GM12878 (cell line): ENCODE results near the gene VAT1. TPM values are rescaled to one million over a fixed set of nuclear protein-coding genes. Genes with fewer than 3 reads are reported as not detected.

ENCODE experiments used
- ATAC-seq: fragments of 200-7000 bp; cut with Tn5 transposase; 3 replicates; pipeline ENCODE4 v1.9.1; 2020; ENCODE audit warnings: mild to moderate bottlenecking, moderate library complexity
- Bru-seq: library from RNA; stranded (reverse); fragments of 400-500 nt; gene quantifications from one replicate; lab custom pipeline; 2021; lab: Mats Ljungman, UMichigan
- BruChase-seq, 2 experiments: library from RNA; stranded (reverse); fragments of 400-500 nt; gene quantifications; one replicate each; lab custom pipeline; 2021; lab: Mats Ljungman, UMichigan
- BruUV-seq: library from RNA; stranded (reverse); fragments of 400-500 nt; replicated peaks from 2 replicates; lab custom pipeline; 2021; lab: Mats Ljungman, UMichigan
- CTCF ChIA-PET: fragments of 300-600 bp; sonication (Branson Sonifier 250); formaldehyde crosslinking; extraction: SDS; loops from one replicate; lab custom pipeline; 2021; ENCODE audit warnings: inconsistent platforms; lab: Yijun Ruan, JAX
- POLR2A ChIA-PET: fragments of 350-600 bp; formaldehyde crosslinking; extraction: SDS; loops from one replicate; lab custom pipeline; 2021; ENCODE audit warnings: inconsistent platforms; lab: Charles Lee
- RAD21 ChIA-PET: fragments of 300-600 bp; sonication (Branson Sonifier 250); formaldehyde crosslinking; loops from one replicate; lab custom pipeline; 2023; ENCODE audit warnings: antibody characterized with exemption; ENCODE audit not compliant: unreplicated experiment; lab: Charles Lee
- SMC1A ChIA-PET: fragments of 300-600 bp; sonication (Branson Sonifier 250); formaldehyde crosslinking; loops from one replicate; lab custom pipeline; 2023; ENCODE audit not compliant: unreplicated experiment, uncharacterized antibody; lab: Charles Lee
- DNase-seq: peaks from one replicate; pipeline ENCODE4 v3.0.0-alpha.2; 2011; ENCODE audit warnings: low read depth, low spot score
- FAIRE-seq: peaks from 3 replicates; lab custom pipeline; 2011; peaks lifted over from hg19 to GRCh38; lab: Jason Lieb, UNC
- H2AFZ ChIP-seq: 2 replicates; pipeline ENCODE4 v1.6.0; 2011; ENCODE audit warnings: low read depth, low read length, control low read depth; ENCODE audit not compliant: control insufficient read depth
- H3K27ac ChIP-seq: 2 replicates; pipeline ENCODE4 v1.5.1; 2011; ENCODE audit warnings: control low read depth; ENCODE audit not compliant: control insufficient read depth, insufficient read depth
- H3K27me3 ChIP-seq, 2 experiments: replicated peaks in 1 of 2; 2 replicates each; pipeline versions ENCODE4 v1.6.0 to v1.6.1; 2011; ENCODE audit warnings: low read length in 1 of 2; ENCODE audit not compliant: control insufficient read depth in 2 of 2, insufficient read depth in 2 of 2
- H3K36me3 ChIP-seq, 2 experiments: 2 replicates each; pipeline ENCODE4 v1.5.1; 2011; ENCODE audit warnings: low read length in 1 of 2; ENCODE audit not compliant: control insufficient read depth in 2 of 2, insufficient read depth in 2 of 2
- H3K4me1 ChIP-seq: 2 replicates; pipeline ENCODE4 v1.6.1; 2011; ENCODE audit warnings: mild to moderate bottlenecking, low read length, moderate library complexity, mixed read lengths; ENCODE audit not compliant: control insufficient read depth, insufficient read depth
- H3K4me2 ChIP-seq: 2 replicates; pipeline ENCODE4 v1.6.0; 2011; ENCODE audit warnings: control low read depth; ENCODE audit not compliant: control insufficient read depth, insufficient read depth
- H3K4me3 ChIP-seq: fragments of 200-600 bp; sonication (generic); 2 replicates; pipeline ENCODE4 v1.5.1; 2016
- H3K79me2 ChIP-seq: 2 replicates; pipeline ENCODE4 v1.6.0; 2011; ENCODE audit warnings: low read length; ENCODE audit not compliant: control insufficient read depth, insufficient read depth
- H3K9ac ChIP-seq: 2 replicates; pipeline ENCODE4 v1.8.0; 2011; ENCODE audit warnings: low read length, control low read depth, mixed read lengths; ENCODE audit not compliant: control insufficient read depth, insufficient read depth
- H3K9me3 ChIP-seq: replicated peaks from 3 replicates; pipeline ENCODE4 v1.5.1; 2011; ENCODE audit warnings: mild to moderate bottlenecking, low read length; ENCODE audit not compliant: control insufficient read depth, insufficient read depth
- H4K20me1 ChIP-seq: 2 replicates; pipeline ENCODE4 v1.6.0; 2011; ENCODE audit not compliant: control insufficient read depth, insufficient read depth
- CREM ChIP-seq: IDR thresholded peaks from 2 replicates; pipeline ENCODE4 v1.6.1; 2014; ENCODE audit warnings: antibody characterized with exemption, low read depth
- DPF2 ChIP-seq: fragments of 450-650 bp; IDR thresholded peaks from 2 replicates; pipeline ENCODE4 v1.6.1; 2017; ENCODE audit warnings: mild to moderate bottlenecking
- IKZF1 ChIP-seq: fragments of 450-650 bp; conservative IDR thresholded peaks from 2 replicates; pipeline ENCODE4 v1.6.1; 2017; ENCODE audit warnings: antibody characterized with exemption, mild to moderate bottlenecking
- RCOR1 ChIP-seq: conservative IDR thresholded peaks from 2 replicates; pipeline ENCODE4 v1.6.1; 2012; ENCODE audit warnings: low read depth, low read length, improper control_type of control experiment
- WGBS: methylation state at CpG from one replicate; pipeline ENCODE4 v1.1.6; 2016; ENCODE audit warnings: low lambda C conversion rate; ENCODE audit not compliant: insufficient replicate concordance, insufficient coverage; ENCODE audit errors: missing lambda C conversion rate; 5-methylcytosine and 5-hydroxymethylcytosine counted together
- in situ Hi-C: fragments of 300-500 bp; cut with MboI; formaldehyde crosslinking; loops from 9 replicates; pipeline ENCODE4 v1.14.3; 2018; ENCODE audit warnings: mixed read lengths
- intact Hi-C: fragments of 100-400 bp; cut with micrococcal nuclease; formaldehyde crosslinking; loops from one replicate; pipeline ENCODE4 v1.14.2; 2022; ENCODE audit not compliant: unreplicated experiment
- long read RNA-seq, 2 experiments: library from polyadenylated mRNA; unstranded; transcript quantifications; one replicate each; pipeline ENCODE4 v2.0.0, GENCODE V29; 2019 to 2020
- polyA minus RNA-seq, 3 experiments: library from RNA; depleted of rRNA, polyadenylated mRNA; stranded (reverse); fragments of >200 nt; gene quantifications; 2 replicates each; pipeline ENCODE4 v1.2.3, GENCODE V29; 2011
- polyA plus RNA-seq, 11 experiments: library from polyadenylated mRNA; depleted of rRNA in 4 of 11; unstranded in 6 of 11; stranded (reverse) in 5 of 11; fragments of >200 nt; fragmentation: Nextera tagmentation in 4 of 11; fragmentation: Illumina TruSeq in 1 of 11; extraction: Ambion mirVana in 4 of 11; extraction: Trizol in 1 of 11; gene quantifications; 1 replicate in 1 of 11; 2 replicates in 10 of 11; pipeline versions ENCODE4 v1.2.1 to v1.2.3, GENCODE V29; 2011 to 2016; ENCODE audit warnings: inconsistent platforms in 2 of 11, missing spikeins in 2 of 11, low read depth in 1 of 11
- total RNA-seq, 4 experiments: library from RNA; depleted of rRNA in 3 of 4; stranded (reverse); fragments of >200 nt in 3 of 4; fragmentation: Illumina TruSeq in 1 of 4; extraction: Trizol in 1 of 4; gene quantifications; 2 replicates each; pipeline versions ENCODE4 v1.2.1 to v1.2.3, GENCODE V29; 2013 to 2021
- TF ChIP-seq, protein P1 (sequence below): fragments of 450-650 bp; formaldehyde crosslinking; IDR thresholded peaks from 2 replicates; pipeline ENCODE4 v1.4.0; 2020; ENCODE audit warnings: mild to moderate bottlenecking, moderate library complexity
- TF ChIP-seq, protein P2 (sequence below), 3 experiments: IDR thresholded peaks in 2 of 3; conservative IDR thresholded peaks in 1 of 3; 2 replicates each; pipeline ENCODE4 v1.5.1; 2011; ENCODE audit warnings: low read depth in 3 of 3, low read length in 3 of 3, mild to moderate bottlenecking in 3 of 3, control low read depth in 2 of 3, moderate library complexity in 2 of 3, inconsistent platforms in 1 of 3, mixed read lengths in 1 of 3; ENCODE audit not compliant: control insufficient read depth in 2 of 3, insufficient read depth in 1 of 3; ENCODE audit errors: extremely low read depth in 1 of 3
- TF ChIP-seq, protein P3 (sequence below): fragments of 450-650 bp; IDR thresholded peaks from 2 replicates; pipeline ENCODE4 v1.6.1; 2017; ENCODE audit warnings: mild to moderate bottlenecking, moderate library complexity

VAT1 gene
- total RNA-seq (2013; cell fraction: nucleolus; rRNA removed): 11.7 and 11.8 TPM in 2 replicates
- total RNA-seq (2014; rRNA removed): 6.5 and 8.6 TPM in 2 replicates
- 4.8 and 5.0 TPM in 2 replicates for total RNA-seq (2014; rRNA removed; fragmentation: Illumina TruSeq; extraction: Trizol)
- 15.7 and 19.8 TPM in 2 replicates for total RNA-seq (2021)
- 8.9 TPM for polyA plus RNA-seq (2011; ENCODE audit: low read depth)
- polyA plus RNA-seq (2011; rRNA removed): 7.6 and 17.4 TPM in 2 replicates
- polyA plus RNA-seq (2011; cell fraction: cytosol; rRNA removed): 16.5 and 17.3 TPM in 2 replicates
- polyA plus RNA-seq (2011; cell fraction: nucleus; rRNA removed): 11.5 and 11.7 TPM in 2 replicates
- 16.4 and 24.1 TPM in 2 replicates for polyA plus RNA-seq (2012)
- polyA plus RNA-seq (2014; fragmentation: Illumina TruSeq; extraction: Trizol): 5.0 and 8.6 TPM in 2 replicates
- polyA plus RNA-seq (2014; fragmentation: Nextera tagmentation; extraction: Ambion mirVana): 1 to 10 TPM; 6.0 to 7.8 TPM
- polyA plus RNA-seq (2014; rRNA removed): 6.4 and 7.0 TPM in 2 replicates
- 1 to 10 TPM; 7.0 to 9.0 TPM for polyA plus RNA-seq (2016; fragmentation: Nextera tagmentation; extraction: Ambion mirVana)
- 31.4 and 34.9 TPM in 2 replicates for polyA minus RNA-seq (2011; rRNA and poly(A)+ RNA removed)
- 11.6 and 14.4 TPM in 2 replicates for polyA minus RNA-seq (2011; cell fraction: cytosol; rRNA and poly(A)+ RNA removed)
- 3.5 and 6.7 TPM in 2 replicates for polyA minus RNA-seq (2011; cell fraction: nucleus; rRNA and poly(A)+ RNA removed)
- Bru-seq, nascent RNA: percentile 48 among the genes with signal in this experiment
- percentile 68 among the genes with signal in this experiment for BruChase-seq, experiment 1, labeled RNA remaining after a 6-hour chase
- BruChase-seq, experiment 2, labeled RNA remaining after a 2-hour chase: percentile 59 among the genes with signal in this experiment
- long read RNA-seq, experiment 1, partial matches to known transcripts: 0 of 3 reads
- long read RNA-seq, experiment 1, other reads (novel, unspliced or antisense): 2 of 3 reads
- long read RNA-seq, experiment 2, partial matches to known transcripts: 3 of 3 reads
- long read RNA-seq, experiment 2, other reads (novel, unspliced or antisense): 0 of 3 reads

DNA sequence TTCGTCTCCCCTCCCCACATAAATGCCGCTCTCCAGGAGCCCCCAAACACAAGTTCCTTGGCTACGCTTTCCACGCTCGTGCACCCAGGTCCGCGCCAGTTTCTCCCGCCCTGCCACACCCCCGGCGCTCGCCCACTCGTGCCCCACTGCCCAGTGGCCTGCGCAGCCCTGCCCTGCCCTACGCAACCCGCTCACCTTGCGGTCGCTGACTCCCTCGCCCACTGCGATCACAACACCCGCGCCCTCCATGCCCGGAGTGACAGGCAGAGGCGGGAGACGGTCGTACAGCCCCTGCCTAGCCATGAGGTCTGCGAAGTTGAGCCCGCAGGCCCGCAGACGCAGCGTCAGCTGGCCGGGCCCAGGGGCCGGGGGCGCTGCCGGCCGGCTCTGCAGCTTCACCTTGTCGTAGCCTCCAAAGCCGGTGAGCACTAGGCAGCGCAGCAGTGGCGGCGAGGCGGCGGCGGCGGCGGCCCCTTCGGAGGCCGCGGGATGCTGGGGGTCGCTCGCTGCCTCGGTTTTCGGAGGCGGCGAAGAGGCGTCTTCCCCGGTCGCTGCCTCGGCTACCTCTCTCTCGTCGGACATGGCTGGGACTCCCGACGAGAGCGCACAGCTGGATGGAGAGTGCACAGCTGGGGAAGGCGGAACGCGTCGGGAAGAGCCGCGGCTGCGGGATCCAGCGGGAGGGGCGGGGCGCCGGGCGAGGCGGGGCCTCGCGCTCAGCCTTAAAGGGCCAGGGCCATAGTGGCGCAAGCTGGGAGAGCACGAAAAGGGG, at the start of gene VAT1:
Gene VAT1, minus strand, starts transcription at position 645 of the 772 bp plus-strand sequence. Its CDS starts 63 bp downstream, at position 582.
- Histone ChIP-seq H3K4me3 (peak within 1 kb of the TSS; percentile 88), H3K9me3 (no peaks in the 10 kb centered on the region), H3K36me3 (no peaks in the 10 kb centered on the region), H3K4me1 (peaks cover 10% of the 10 kb centered on the region; the same call in 1 of the 2 replicates), H3K79me2 (no peaks in the 10 kb centered on the region), H3K27me3 (no peaks in the 10 kb centered on the region), H2AFZ (peak within 1 kb of the TSS; percentile 93), H4K20me1 (no peaks in the 10 kb centered on the region), H3K9ac (no peak within 1 kb of the TSS), H3K27ac (no peak within 1 kb of the TSS), H3K4me2 (peak within 1 kb of the TSS; percentile 78)
- CTCF ChIA-PET: no interaction called here
- no TSS peak for BruUV-seq
- DNase-seq (no peak), ATAC-seq (peak; percentile 78), FAIRE-seq (no peak)
- RAD21 ChIA-PET: interaction anchor here (0.6 kb wide), 1 partner anchor 36 kb away, joined by 3 read pairs; no protein-coding TSS in a partner anchor
- in situ Hi-C loops: loop anchor here (10.0 kb wide), 1 partner anchor 193 kb away; the partner anchor contains the start of gene TMEM106A
- SMC1A ChIA-PET: no interaction called here
- 2% methylated on average over 68 of the region's 80 CpGs for WGBS
- intact Hi-C loops: loop anchor here (5.0 kb wide), 1 partner anchor 310 kb away; no protein-coding TSS in a partner anchor
- POLR2A ChIA-PET: interaction anchor here (0.6 to 0.7 kb wide), 4 partner anchors 10 to 292 kb away, joined by 3 to 7 read pairs (median 4); no protein-coding TSS in a partner anchor
- TF ChIP-seq DPF2 (peak; percentile 63; the same call in 1 of the 2 replicates), IKZF1 (peak; percentile 85), RCOR1 (no peak), CREM (no peak)
- TF ChIP-seq, protein P1, sequence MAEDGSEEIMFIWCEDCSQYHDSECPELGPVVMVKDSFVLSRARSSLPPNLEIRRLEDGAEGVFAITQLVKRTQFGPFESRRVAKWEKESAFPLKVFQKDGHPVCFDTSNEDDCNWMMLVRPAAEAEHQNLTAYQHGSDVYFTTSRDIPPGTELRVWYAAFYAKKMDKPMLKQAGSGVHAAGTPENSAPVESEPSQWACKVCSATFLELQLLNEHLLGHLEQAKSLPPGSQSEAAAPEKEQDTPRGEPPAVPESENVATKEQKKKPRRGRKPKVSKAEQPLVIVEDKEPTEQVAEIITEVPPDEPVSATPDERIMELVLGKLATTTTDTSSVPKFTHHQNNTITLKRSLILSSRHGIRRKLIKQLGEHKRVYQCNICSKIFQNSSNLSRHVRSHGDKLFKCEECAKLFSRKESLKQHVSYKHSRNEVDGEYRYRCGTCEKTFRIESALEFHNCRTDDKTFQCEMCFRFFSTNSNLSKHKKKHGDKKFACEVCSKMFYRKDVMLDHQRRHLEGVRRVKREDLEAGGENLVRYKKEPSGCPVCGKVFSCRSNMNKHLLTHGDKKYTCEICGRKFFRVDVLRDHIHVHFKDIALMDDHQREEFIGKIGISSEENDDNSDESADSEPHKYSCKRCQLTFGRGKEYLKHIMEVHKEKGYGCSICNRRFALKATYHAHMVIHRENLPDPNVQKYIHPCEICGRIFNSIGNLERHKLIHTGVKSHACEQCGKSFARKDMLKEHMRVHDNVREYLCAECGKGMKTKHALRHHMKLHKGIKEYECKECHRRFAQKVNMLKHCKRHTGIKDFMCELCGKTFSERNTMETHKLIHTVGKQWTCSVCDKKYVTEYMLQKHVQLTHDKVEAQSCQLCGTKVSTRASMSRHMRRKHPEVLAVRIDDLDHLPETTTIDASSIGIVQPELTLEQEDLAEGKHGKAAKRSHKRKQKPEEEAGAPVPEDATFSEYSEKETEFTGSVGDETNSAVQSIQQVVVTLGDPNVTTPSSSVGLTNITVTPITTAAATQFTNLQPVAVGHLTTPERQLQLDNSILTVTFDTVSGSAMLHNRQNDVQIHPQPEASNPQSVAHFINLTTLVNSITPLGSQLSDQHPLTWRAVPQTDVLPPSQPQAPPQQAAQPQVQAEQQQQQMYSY (CRISPR knock-in tag): no peak
- TF ChIP-seq, protein P2, sequence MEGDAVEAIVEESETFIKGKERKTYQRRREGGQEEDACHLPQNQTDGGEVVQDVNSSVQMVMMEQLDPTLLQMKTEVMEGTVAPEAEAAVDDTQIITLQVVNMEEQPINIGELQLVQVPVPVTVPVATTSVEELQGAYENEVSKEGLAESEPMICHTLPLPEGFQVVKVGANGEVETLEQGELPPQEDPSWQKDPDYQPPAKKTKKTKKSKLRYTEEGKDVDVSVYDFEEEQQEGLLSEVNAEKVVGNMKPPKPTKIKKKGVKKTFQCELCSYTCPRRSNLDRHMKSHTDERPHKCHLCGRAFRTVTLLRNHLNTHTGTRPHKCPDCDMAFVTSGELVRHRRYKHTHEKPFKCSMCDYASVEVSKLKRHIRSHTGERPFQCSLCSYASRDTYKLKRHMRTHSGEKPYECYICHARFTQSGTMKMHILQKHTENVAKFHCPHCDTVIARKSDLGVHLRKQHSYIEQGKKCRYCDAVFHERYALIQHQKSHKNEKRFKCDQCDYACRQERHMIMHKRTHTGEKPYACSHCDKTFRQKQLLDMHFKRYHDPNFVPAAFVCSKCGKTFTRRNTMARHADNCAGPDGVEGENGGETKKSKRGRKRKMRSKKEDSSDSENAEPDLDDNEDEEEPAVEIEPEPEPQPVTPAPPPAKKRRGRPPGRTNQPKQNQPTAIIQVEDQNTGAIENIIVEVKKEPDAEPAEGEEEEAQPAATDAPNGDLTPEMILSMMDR (IDR thresholded peaks at IDR 0.05 in 2 of 3, conservative IDR thresholded peaks at IDR 0.05 in 1 of 3; ENCODE audit: control insufficient read depth in 2 of 3, extremely low read depth in 1 of 3, insufficient read depth in 1 of 3, low read depth in 3 of 3, low read length in 3 of 3): no peak
- TF ChIP-seq, protein P3, sequence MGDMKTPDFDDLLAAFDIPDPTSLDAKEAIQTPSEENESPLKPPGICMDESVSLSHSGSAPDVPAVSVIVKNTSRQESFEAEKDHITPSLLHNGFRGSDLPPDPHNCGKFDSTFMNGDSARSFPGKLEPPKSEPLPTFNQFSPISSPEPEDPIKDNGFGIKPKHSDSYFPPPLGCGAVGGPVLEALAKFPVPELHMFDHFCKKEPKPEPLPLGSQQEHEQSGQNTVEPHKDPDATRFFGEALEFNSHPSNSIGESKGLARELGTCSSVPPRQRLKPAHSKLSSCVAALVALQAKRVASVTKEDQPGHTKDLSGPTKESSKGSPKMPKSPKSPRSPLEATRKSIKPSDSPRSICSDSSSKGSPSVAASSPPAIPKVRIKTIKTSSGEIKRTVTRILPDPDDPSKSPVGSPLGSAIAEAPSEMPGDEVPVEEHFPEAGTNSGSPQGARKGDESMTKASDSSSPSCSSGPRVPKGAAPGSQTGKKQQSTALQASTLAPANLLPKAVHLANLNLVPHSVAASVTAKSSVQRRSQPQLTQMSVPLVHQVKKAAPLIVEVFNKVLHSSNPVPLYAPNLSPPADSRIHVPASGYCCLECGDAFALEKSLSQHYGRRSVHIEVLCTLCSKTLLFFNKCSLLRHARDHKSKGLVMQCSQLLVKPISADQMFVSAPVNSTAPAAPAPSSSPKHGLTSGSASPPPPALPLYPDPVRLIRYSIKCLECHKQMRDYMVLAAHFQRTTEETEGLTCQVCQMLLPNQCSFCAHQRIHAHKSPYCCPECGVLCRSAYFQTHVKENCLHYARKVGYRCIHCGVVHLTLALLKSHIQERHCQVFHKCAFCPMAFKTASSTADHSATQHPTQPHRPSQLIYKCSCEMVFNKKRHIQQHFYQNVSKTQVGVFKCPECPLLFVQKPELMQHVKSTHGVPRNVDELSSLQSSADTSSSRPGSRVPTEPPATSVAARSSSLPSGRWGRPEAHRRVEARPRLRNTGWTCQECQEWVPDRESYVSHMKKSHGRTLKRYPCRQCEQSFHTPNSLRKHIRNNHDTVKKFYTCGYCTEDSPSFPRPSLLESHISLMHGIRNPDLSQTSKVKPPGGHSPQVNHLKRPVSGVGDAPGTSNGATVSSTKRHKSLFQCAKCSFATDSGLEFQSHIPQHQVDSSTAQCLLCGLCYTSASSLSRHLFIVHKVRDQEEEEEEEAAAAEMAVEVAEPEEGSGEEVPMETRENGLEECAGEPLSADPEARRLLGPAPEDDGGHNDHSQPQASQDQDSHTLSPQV: no peak
